Ectodermal cell (in vitro differentiated cells): ENCODE data around the gene SMU1.

Source experiments
- H3K27ac ChIP-seq: 2 replicates; pipeline ENCODE4 v1.7.0; 2013; ENCODE audit warnings: mild to moderate bottlenecking, low read depth, low read length; ENCODE audit not compliant: insufficient read depth, poor library complexity, severe bottlenecking
- H3K27me3 ChIP-seq: 2 replicates; pipeline ENCODE4 v1.7.0; 2013; ENCODE audit warnings: mild to moderate bottlenecking, low read length; ENCODE audit not compliant: insufficient read depth, control insufficient read depth, poor library complexity, severe bottlenecking
- H3K36me3 ChIP-seq: one replicate; pipeline ENCODE4 v1.7.0; 2013; ENCODE audit warnings: low read length; ENCODE audit not compliant: control insufficient read depth, insufficient read depth
- H3K4me1 ChIP-seq: one replicate; pipeline ENCODE4 v1.7.0; 2013; ENCODE audit warnings: low read length; ENCODE audit not compliant: control insufficient read depth, insufficient read depth
- H3K4me3 ChIP-seq: 2 replicates; pipeline ENCODE4 v1.7.0; 2013; ENCODE audit warnings: low read depth, low read length, control low read depth; ENCODE audit not compliant: insufficient read depth
- H3K9me3 ChIP-seq: 2 replicates; pipeline ENCODE4 v1.7.0; 2013; ENCODE audit warnings: mild to moderate bottlenecking, low read length, moderate library complexity; ENCODE audit not compliant: control insufficient read depth
- WGBS, 2 experiments: methylation state at CpG; one replicate each; pipeline ENCODE4 v1.1.7; 2013; ENCODE audit warnings: missing lambda C conversion rate in 2 of 2; 5-methylcytosine and 5-hydroxymethylcytosine counted together

The SMU1 gene

GRCh38 chr9:33029231-33029786 is 47.2 kb downstream of the SMU1 start:
- no peak overlapping the region for H3K4me3 ChIP-seq
- no peaks in the 10 kb centered on the region for H3K9me3 ChIP-seq
- H3K36me3 ChIP-seq = peaks cover 26% of the 10 kb centered on the region
- H3K27me3 ChIP-seq = no peaks in the 10 kb centered on the region
- 95 to 98% methylated on average over 3 to 4 of the region's 4 CpGs for WGBS, 2 experiments
- H3K4me1 ChIP-seq = peaks cover 5% of the 10 kb centered on the region
- no peak overlapping the region for H3K27ac ChIP-seq

DNA sequence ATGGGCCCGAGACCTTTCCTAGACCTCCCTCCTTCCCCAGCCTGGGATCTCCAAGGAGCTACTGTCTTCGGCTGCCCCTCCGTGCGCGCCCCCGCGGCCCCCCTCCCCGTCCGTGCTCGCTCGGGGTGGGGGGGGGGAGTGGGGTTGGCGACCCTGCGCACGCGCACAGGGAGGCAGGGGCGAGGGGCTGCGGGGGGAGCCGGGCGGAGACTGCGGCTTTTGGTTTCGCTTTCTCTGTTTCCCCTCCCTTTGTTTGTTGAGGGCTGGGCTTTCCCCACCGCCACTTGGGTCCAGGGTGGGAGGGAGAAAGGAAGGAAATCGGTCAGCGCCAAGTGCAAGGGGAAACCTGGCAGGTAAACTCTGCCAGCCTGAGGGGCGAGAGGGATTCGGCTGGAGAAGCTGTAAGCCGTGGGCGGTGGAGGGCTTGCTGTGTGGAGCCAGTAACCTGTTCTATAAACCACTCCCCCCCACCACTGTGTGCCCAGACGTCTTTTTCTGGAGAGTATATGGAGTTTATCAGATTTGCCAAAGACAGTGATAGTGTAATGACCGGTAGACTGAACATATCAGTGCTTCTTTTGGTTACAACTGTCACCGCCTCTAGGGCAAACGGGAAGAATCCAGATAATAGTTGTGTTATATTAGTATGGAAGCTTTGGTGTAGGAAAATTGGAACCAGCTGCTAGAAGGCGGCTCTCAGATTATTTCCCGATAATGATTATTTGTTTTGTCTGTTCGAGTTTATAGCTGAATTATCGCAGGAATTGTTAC is 50.7 kb downstream of the SMU1 start:
- H3K9me3 ChIP-seq = no peaks in the 10 kb centered on the region
- peaks cover 7% of the 10 kb centered on the region for H3K36me3 ChIP-seq
- H3K4me1 ChIP-seq = peaks cover 5% of the 10 kb centered on the region
- H3K27me3 ChIP-seq = no peaks in the 10 kb centered on the region
- 6 to 9% methylated on average over 25 to 35 of the region's 36 CpGs for WGBS, 2 experiments
- H3K27ac ChIP-seq = peak overlapping the region; percentile 97
- H3K4me3 ChIP-seq = peak overlapping the region; percentile 100

DNA sequence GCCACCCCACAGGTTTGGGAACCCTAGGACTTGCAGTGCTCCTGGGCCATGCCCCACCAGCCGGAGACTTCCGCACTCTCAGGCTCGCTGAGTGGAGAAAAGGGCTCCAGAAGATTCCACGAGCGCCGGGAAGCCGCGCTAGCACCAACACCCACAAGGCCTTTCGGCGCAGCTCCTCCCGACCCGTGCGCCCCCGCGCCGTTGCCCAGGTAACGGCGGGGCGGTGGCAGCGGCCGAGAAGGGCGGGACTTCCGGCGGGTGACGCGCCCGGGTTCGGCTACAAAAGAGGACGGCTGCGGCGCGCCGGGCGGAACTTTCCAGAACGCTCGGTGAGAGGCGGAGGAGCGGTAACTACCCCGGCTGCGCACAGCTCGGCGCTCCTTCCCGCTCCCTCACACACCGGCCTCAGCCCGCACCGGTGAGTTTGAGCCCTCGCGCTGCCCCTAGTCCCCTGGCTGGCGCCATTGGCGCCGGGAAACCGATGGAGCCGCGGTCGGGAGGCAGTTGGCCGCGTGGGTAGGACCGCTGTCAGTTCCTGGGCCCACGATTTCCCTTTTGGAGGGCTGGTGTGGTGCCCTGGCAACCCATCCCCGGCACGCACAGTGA is 51.4 kb downstream of the SMU1 start, which contains the start of gene DNAJA1:
Gene DNAJA1, plus strand, starts transcription at position 308 of the 606 bp plus-strand sequence. CDS start 1,212 bp downstream, outside the sequence.
- Histone ChIP-seq H3K36me3 (peaks cover 7% of the 10 kb centered on the region), H3K4me1 (peaks cover 5% of the 10 kb centered on the region), H3K4me3 (peak within 1 kb of the TSS; percentile 100), H3K9me3 (no peaks in the 10 kb centered on the region), H3K27me3 (no peaks in the 10 kb centered on the region), H3K27ac (peak within 1 kb of the TSS; percentile 97)
- WGBS, 2 experiments = 0% methylated on average over 61 of the region's 61 CpGs

- Histone ChIP-seq H3K4me3 (peak overlapping the region; percentile 100), H3K27me3 (no peaks in the 10 kb centered on the region), H3K36me3 (peaks cover 7% of the 10 kb centered on the region), H3K9me3 (no peaks in the 10 kb centered on the region), H3K4me1 (peaks cover 5% of the 10 kb centered on the region), H3K27ac (peak overlapping the region; percentile 97)
- WGBS, 2 experiments = 25 to 26% methylated on average over 33 of the region's 33 CpGs
Measured at GRCh38 chr9:33024126-33024965, 52.1 kb downstream of the SMU1 start.

DNA sequence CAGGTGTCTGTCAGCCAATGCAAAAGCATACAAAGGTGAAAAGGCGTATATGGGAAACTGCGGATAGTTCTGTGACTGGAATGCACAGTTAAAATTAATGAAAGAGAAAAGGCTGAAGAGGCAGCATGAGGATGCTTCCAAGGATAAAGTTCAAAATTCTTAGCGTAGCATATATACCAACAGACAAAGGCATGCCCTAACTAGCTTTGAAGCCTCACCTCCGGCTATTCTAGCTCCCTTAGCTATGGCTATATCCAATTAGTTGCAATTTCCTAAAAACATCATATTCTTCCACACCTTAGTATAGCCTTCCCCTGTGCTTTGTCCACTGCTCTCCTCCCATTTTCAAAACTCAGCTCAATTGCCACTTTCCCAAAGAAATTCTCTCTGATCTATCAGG is 52.8 kb downstream of the SMU1 start:
- Histone ChIP-seq H3K4me1 (peaks cover 5% of the 10 kb centered on the region), H3K27ac (no peak overlapping the region), H3K36me3 (peaks cover 6% of the 10 kb centered on the region), H3K9me3 (no peaks in the 10 kb centered on the region), H3K4me3 (peak overlapping the region; percentile 100), H3K27me3 (no peaks in the 10 kb centered on the region)
- WGBS, 2 experiments = 93 to 94% methylated on average over 4 of the region's 4 CpGs

DNA sequence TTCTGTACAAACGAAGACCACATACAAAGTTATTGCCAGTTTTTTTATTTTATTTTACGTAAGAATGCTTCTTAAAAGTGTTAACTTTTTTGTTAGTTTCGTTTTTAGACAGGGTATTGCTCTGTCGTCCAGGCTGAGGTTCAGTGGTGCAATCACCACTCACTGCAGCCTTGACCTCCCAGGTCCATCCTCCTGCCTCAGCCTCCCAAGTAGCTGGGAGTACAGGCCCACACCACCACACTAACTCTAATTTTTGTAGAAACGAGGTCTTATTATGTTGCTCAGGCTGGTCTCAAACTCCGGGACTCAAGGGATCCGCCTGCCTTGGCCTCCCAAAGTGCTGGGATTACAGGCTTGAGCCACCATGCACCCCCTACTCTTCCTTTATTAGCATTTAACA is 53.7 kb downstream of the SMU1 start:
- Histone ChIP-seq H3K36me3 (no peaks in the 10 kb centered on the region), H3K4me3 (no peak overlapping the region), H3K27me3 (no peaks in the 10 kb centered on the region), H3K27ac (no peak overlapping the region), H3K9me3 (no peaks in the 10 kb centered on the region), H3K4me1 (peaks cover 5% of the 10 kb centered on the region)
- WGBS, 2 experiments = 95 to 96% methylated on average over 6 to 7 of the region's 7 CpGs

DNA sequence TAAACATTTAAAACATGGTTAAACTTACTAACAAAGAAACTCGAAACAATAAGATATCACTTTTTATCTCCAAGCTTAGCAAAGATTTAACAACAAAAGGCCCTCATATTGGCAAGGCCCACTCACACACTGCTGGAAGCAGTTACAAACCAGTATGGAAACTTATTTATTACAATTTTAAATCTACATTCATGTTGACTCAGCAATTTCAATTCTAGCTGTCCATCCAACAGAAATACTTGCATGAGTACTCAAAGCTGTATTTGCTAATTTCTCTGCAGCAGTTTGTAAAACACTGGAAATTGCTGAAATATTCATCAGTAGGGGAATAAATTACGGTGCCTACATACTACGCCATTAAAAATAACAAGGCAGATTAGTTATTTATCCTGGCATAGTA is 54.2 kb downstream of the SMU1 start:
- H3K36me3 ChIP-seq = no peaks in the 10 kb centered on the region
- H3K9me3 ChIP-seq = no peaks in the 10 kb centered on the region
- no peak overlapping the region for H3K27ac ChIP-seq
- H3K4me3 ChIP-seq = no peak overlapping the region
- peaks cover 9% of the 10 kb centered on the region for H3K4me1 ChIP-seq
- H3K27me3 ChIP-seq = no peaks in the 10 kb centered on the region
- WGBS, 2 experiments = 95 to 97% methylated on average over 3 of the region's 3 CpGs

DNA sequence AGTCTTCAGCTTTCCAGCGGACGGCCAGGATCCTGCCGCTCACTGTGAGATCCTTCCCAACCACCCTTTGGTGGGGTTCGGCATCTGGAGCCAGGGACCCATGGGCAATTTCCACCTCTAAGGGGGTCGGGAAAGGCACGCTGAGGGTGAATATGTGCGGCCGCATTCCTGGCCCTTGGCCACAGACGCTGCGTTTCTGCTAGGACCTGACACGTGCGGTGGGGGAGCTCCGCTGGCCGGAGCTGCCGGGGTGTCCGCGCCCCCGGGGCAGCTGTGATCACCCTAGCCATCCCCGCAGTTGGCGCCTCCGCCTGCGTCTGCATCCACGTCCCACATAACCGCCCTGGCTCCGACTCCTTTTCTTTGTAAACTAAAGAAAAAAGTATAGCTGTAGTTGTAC is 56.7 kb downstream of the SMU1 start:
- 96% methylated on average over 24 to 25 of the region's 25 CpGs for WGBS, 2 experiments
- H3K36me3 ChIP-seq = no peaks in the 10 kb centered on the region
- H3K4me1 ChIP-seq = peaks cover 8% of the 10 kb centered on the region
- no peaks in the 10 kb centered on the region for H3K27me3 ChIP-seq
- H3K4me3 ChIP-seq = no peak overlapping the region
- no peak overlapping the region for H3K27ac ChIP-seq
- no peaks in the 10 kb centered on the region for H3K9me3 ChIP-seq

DNA sequence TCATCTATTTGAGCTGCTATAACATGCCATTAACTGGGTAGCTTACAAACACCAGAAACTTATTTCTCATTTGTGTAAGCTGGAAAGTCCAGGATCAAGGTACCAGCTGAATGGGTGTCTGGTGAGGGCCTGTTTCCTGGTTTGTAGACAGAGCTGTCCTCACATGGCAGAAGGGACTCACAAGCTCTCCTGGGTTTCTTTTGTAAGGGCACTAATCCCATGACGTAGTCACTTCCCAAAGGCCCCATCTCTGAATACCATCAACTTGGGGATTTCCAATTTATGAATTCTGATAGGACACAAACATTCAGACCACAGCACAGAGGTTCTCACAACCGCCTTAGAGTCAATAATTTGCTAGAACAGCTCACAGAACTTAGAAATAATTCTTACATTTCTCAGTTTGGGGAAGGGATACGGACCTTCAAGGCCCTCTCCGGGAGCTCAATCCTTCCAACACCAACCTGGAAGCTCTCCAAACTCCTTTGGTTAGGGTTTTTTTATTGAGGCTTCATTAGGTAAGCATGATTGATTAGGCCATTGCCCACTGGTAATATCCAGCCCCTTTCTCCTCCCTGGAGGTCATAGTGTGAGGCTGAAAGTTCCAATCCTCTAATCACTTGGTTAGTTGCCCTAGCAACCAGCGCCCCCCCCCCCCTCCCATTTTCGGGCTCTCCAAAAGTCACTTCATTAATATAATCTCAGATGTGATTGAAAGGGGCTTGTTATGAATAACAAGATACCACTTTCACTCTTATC is 59.0 kb downstream of the SMU1 start:
- H3K36me3 ChIP-seq = no peaks in the 10 kb centered on the region
- peaks cover 8% of the 10 kb centered on the region for H3K4me1 ChIP-seq
- no peak overlapping the region for H3K4me3 ChIP-seq
- no peaks in the 10 kb centered on the region for H3K9me3 ChIP-seq
- H3K27me3 ChIP-seq = no peaks in the 10 kb centered on the region
- 75 to 77% methylated on average over 4 of the region's 6 CpGs for WGBS, 2 experiments
- no peak overlapping the region for H3K27ac ChIP-seq
